22Rv1 (cell line): ENCODE results near the gene CTDP1.
"Not testable (repeated sequence)": the region's sequence is repeated elsewhere in the genome, so short reads cannot be mapped to it uniquely, and the experiment has no call there.

Source experiments
- H3K27ac ChIP-seq: fragments of 450-650 bp; 2 replicates; pipeline ENCODE4 v1.5.1; 2017
- CTCF ChIP-seq: fragments of 450-650 bp; IDR thresholded peaks from 2 replicates; pipeline ENCODE4 v1.5.1; 2017; ENCODE audit warnings: mild to moderate bottlenecking
- ZFX ChIP-seq: fragments of 450-650 bp; IDR thresholded peaks from 2 replicates; pipeline ENCODE4 v1.6.1; 2017; ENCODE audit warnings: antibody characterized with exemption, borderline replicate concordance

CTDP1 gene

GRCh38 chr18:79728931-79729586 is 49.5 kb downstream of the CTDP1 start:
- TF ChIP-seq CTCF (no peak), ZFX (no peak)
- H3K27ac ChIP-seq: no peak overlapping the region

GRCh38 chr18:79729611-79730010 is 50.0 kb downstream of the CTDP1 start:
- TF ChIP-seq CTCF (no peak), ZFX (no peak)
- no peak overlapping the region for H3K27ac ChIP-seq

DNA sequence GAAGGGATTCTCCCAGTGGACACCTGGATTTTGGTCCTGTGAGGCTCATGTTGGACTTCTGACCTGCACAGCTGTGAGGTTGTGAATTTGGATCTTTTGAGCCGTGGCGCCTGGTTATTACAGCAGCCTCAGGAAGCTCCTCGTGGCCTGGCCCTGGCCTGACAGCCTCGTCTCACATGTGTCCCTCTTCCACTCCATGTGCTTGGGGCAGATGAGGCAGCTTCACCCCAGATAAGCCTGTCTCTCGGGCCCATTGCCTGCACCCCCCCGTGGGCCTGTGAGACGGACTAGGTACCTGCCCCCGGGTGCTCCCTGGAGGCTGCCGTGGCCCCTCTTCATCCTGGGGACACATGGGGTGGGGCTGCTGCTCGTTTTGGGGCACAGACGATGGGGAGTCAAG is 51.2 kb downstream of the CTDP1 start:
- TF ChIP-seq CTCF (no peak), ZFX (no peak)
- H3K27ac ChIP-seq: no peak overlapping the region

DNA sequence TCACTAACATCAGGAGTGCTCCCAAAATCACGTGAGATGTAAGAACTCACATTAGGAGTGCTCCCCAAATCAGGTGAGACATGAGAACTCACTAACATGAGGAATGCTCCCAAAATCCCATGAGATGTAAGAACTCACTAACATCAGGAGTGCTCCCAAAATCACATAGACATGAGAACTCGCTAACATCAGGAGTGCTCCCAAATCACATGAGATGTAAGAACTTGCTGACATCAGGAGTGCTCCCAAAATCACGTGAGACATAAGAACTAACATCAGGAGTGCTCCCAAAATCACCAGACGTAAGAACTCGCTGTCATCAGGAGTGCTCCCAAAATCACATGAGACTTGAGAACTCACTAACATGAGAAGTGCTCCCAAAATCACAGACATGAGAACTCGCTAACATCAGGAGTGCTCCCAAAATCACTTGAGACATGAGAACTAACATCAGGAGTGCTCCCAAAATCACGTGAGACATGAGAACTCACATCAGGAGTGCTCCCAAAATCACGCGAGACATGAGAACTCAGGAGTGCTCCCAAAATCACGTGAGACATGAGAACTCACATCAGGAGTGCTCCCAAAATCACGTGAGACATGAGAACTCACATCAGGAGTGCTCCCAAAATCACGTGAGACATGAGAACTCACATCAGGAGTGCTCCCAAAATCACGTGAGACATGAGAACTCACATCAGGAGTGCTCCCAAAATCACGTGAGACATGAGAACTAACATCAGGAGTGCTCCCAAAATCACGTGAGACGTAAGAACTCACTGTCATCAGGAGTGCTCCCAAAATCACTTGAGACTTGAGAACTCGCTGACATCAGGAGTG is 52.5 kb downstream of the CTDP1 start:
- H3K27ac ChIP-seq: not testable (repeated sequence)

GRCh38 chr18:79732721-79733025 is 53.1 kb downstream of the CTDP1 start:
- no peak for TF ChIP-seq CTCF
- no peak for TF ChIP-seq ZFX

DNA sequence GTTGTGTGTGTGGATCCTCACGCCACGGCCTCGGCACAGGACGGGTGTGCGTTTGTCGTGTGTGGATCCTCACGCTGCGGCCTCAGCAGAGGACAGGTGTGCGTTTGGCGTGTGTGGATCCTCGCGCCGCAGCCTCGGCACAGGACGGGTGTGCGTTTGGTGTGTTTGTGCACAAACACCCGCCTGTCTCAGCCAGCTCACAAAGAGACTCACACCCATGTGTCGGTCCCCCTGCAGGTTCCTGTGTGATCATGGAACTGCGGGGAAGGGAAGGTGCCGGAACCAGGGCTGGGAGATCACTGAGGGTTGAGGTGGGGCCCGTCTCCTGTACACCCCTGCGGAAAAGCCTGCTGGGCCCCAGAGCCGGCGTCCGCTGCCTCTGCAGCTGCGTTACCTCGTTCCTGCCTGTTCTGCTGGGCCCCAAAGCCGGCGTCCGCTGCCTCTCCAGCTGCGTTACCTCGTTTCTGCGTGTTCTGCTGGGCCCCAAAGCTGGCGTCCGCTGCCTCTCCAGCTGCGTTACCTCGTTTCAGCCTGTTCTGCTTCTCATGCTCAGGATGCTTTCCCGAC is 53.6 kb downstream of the CTDP1 start:
- H3K27ac ChIP-seq: no peak overlapping the region
- TF ChIP-seq CTCF (no peak), ZFX (no peak)

More at GRCh38 chr18:79732721-79733025, 53.1 kb downstream of the CTDP1 start:
- H3K27ac ChIP-seq: no peak overlapping the region

- no peak overlapping the region for H3K27ac ChIP-seq
- TF ChIP-seq CTCF (no peak), ZFX (no peak)
Measured at GRCh38 chr18:79733986-79734770, 54.6 kb downstream of the CTDP1 start.
